ENCODE data around the gene SPATA4. TPM values are rescaled to one million over a fixed set of nuclear protein-coding genes. Genes with fewer than 3 reads are reported as not detected.

The SPATA4 gene
- total and polyA plus RNA-seq, 2 donors (not counting 3 experiments of a cell fraction or from before 2014, with no cell fraction given): not detected

DNA sequence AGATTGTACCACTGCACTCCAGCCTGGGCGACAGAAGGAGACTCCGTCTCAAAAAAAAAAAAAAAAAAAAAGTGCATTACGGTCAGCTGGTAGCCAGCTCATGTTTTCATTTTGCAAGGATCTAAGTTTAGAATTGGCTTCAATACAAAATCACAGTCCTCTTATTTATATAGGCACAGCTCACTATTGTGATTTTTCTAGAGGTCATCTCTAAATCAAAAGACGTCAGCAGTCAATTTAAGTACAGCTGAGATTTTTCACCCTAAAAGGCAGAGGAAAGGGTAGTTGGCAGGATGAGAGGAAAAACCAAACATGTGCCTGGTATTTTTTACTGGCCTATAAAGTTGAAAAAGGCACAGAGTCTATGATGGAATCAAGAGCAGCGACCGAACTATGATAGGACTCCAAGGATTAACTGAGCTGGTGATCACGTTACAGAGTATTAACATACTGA, 42.8 kb upstream of the SPATA4 start:
- DNase-seq (ENCODE audit: low read depth, low spot score): peak; percentile 87
- Histone ChIP-seq H3K27ac (ENCODE audit: insufficient read depth, low read depth, low read length) (no peak overlapping the region), H3K27me3 (ENCODE audit: control insufficient read depth in 2 of 2, insufficient read depth in 2 of 2, low read length in 2 of 2) (peaks cover 0 to 1% of the 10 kb centered on the region in 2 experiments), H3K4me2 (ENCODE audit: insufficient read depth, low read length) (no peak overlapping the region), H3K36me3 (ENCODE audit: control insufficient read depth in 2 of 2, extremely low read depth in 1 of 2, insufficient read depth in 2 of 2, low read length in 2 of 2) (no peaks in the 10 kb centered on the region), H3K9me3 (replicated peaks; ENCODE audit: control insufficient read depth, insufficient read depth, low read length) (no peaks in the 10 kb centered on the region), H2AFZ (ENCODE audit: low read depth, low read length) (no peak overlapping the region), H3K4me3 (replicated peaks in 1 of 3; ENCODE audit: insufficient read depth in 1 of 3, low read depth in 1 of 3, low read length in 3 of 3) (no peak overlapping the region), H4K20me1 (replicated peaks; ENCODE audit: control insufficient read depth, extremely low read depth, insufficient read depth, low read length) (no peaks in the 10 kb centered on the region), H3K9me1 (replicated peaks; ENCODE audit: control insufficient read depth, extremely low read depth, insufficient read depth, low read length) (no peaks in the 10 kb centered on the region), H3K9ac (replicated peaks; ENCODE audit: extremely low read depth, insufficient read depth, low read length) (no peak overlapping the region), H3K79me2 (ENCODE audit: control insufficient read depth, insufficient read depth, low read length) (no peaks in the 10 kb centered on the region), H3K4me1 (ENCODE audit: control insufficient read depth, extremely low read depth, insufficient read depth, low read length) (no peaks in the 10 kb centered on the region)
- TF ChIP-seq POLR2AphosphoS5 (IDR thresholded peaks at IDR 0.05; ENCODE audit: insufficient read depth, low read depth, low read length) (no peak), MYC (IDR thresholded peaks at IDR 0.05; ENCODE audit: low read depth, low read length) (no peak), POLR2A (IDR thresholded peaks at IDR 0.05; ENCODE audit: low read depth, low read length) (no peak), FOS (IDR thresholded peaks at IDR 0.05; ENCODE audit: borderline replicate concordance, insufficient read depth, low read length) (no peak), JUN (IDR thresholded peaks at IDR 0.05; ENCODE audit: borderline replicate concordance, insufficient read depth, insufficient read length, low read depth) (no peak), EZH2 (IDR thresholded peaks at IDR 0.05; ENCODE audit: borderline replicate concordance, low read depth, low read length, severe bottlenecking) (no peak), MAX (IDR thresholded peaks at IDR 0.05; ENCODE audit: insufficient read depth, insufficient read length) (no peak), GATA2 (IDR thresholded peaks at IDR 0.05; ENCODE audit: insufficient read depth, insufficient read length, low read depth, low read length) (no peak), CTCF (IDR thresholded peaks at IDR 0.05; ENCODE audit: extremely low read depth in 1 of 2, insufficient read depth in 1 of 2, low read depth in 1 of 2, low read length in 2 of 2) (no peak)
- intact Hi-C loops (cut with micrococcal nuclease) (no loop called here), dilution Hi-C loops (cut with MboI; ENCODE audit: extremely low pct_ligation_motif_present, low sequenced_read_pairs) (no loop called here)
- no peak for FAIRE-seq
- ChIA-PET CTCF (interaction anchor here (0.8 to 2.0 kb wide), 2 partner anchors 18 to 39 kb away, joined by 3 to 9 read pairs; no protein-coding TSS in a partner anchor), POLR2A (no interaction called here)
- BruUV-seq (replicated peaks): no TSS peak

Data from endothelial cell of umbilical vein (primary cell).